Trophoblast cell (in vitro differentiated cells and primary cell): ENCODE results near the gene PCGF5.

Experiments
- DNase-seq, 2 donors: peaks; one replicate each; pipeline ENCODE4 v3.0.0-alpha.2; 2016
- H2AFZ ChIP-seq: 2 replicates; pipeline ENCODE4 v1.6.1; 2013; ENCODE audit warnings: low read length, moderate library complexity, mild to moderate bottlenecking; ENCODE audit not compliant: insufficient read depth, poor library complexity
- H2AK5ac ChIP-seq: 2 replicates; pipeline ENCODE4 v1.6.1; 2013; ENCODE audit warnings: mild to moderate bottlenecking, low read length
- H2BK120ac ChIP-seq: 2 replicates; pipeline ENCODE4 v1.6.1; 2013; ENCODE audit warnings: low read length, mild to moderate bottlenecking, moderate library complexity; ENCODE audit not compliant: insufficient read depth, poor library complexity
- H2BK12ac ChIP-seq: 2 replicates; pipeline ENCODE4 v1.6.1; 2013; ENCODE audit warnings: mild to moderate bottlenecking, low read length, moderate library complexity
- H2BK5ac ChIP-seq: 2 replicates; pipeline ENCODE4 v1.6.1; 2013; ENCODE audit warnings: low read length, low read depth, moderate library complexity, mild to moderate bottlenecking; ENCODE audit not compliant: poor library complexity
- H3K14ac ChIP-seq: 2 replicates; pipeline ENCODE4 v1.6.1; 2013; ENCODE audit warnings: mild to moderate bottlenecking, low read length
- H3K18ac ChIP-seq: 2 replicates; pipeline ENCODE4 v1.6.1; 2013; ENCODE audit warnings: mild to moderate bottlenecking, low read length
- H3K23ac ChIP-seq: 2 replicates; pipeline ENCODE4 v1.6.1; 2013; ENCODE audit warnings: low read length
- H3K27ac ChIP-seq: 2 replicates; pipeline ENCODE4 v1.5.1; 2013; ENCODE audit warnings: low read depth, mild to moderate bottlenecking, inconsistent platforms, low read length, moderate library complexity
- H3K27me3 ChIP-seq: 2 replicates; pipeline ENCODE4 v1.6.1; 2013; ENCODE audit warnings: inconsistent platforms, mild to moderate bottlenecking, low read length, moderate library complexity; ENCODE audit not compliant: insufficient read depth
- H3K36me3 ChIP-seq, 2 experiments: 1 replicate in 1 of 2; 2 replicates in 1 of 2; pipeline ENCODE4 v1.6.1; 2013; ENCODE audit warnings: low read length in 2 of 2, mild to moderate bottlenecking in 2 of 2, moderate library complexity in 1 of 2; ENCODE audit not compliant: insufficient read depth in 2 of 2, control insufficient read depth in 1 of 2
- H3K4ac ChIP-seq: 2 replicates; pipeline ENCODE4 v1.6.1; 2013; ENCODE audit warnings: low read depth, mild to moderate bottlenecking, low read length, moderate library complexity
- H3K4me1 ChIP-seq, 2 experiments: 1 replicate in 1 of 2; 2 replicates in 1 of 2; pipeline ENCODE4 v1.6.1; 2013; ENCODE audit warnings: low read length in 2 of 2, mild to moderate bottlenecking in 2 of 2, moderate library complexity in 1 of 2; ENCODE audit not compliant: insufficient read depth in 2 of 2, control insufficient read depth in 1 of 2
- H3K4me2 ChIP-seq: 2 replicates; pipeline ENCODE4 v1.6.1; 2013; ENCODE audit warnings: inconsistent platforms, mild to moderate bottlenecking, low read length, moderate library complexity
- H3K4me3 ChIP-seq: 2 replicates; pipeline ENCODE4 v1.5.1; 2013; ENCODE audit warnings: mild to moderate bottlenecking, low read depth, low read length, inconsistent platforms
- H3K79me1 ChIP-seq: one replicate; pipeline ENCODE4 v1.6.1; 2013; ENCODE audit warnings: low read length
- H3K79me2 ChIP-seq: 2 replicates; pipeline ENCODE4 v1.6.1; 2013; ENCODE audit warnings: low read length, mild to moderate bottlenecking; ENCODE audit not compliant: control insufficient read depth, insufficient read depth, poor library complexity
- H3K9ac ChIP-seq: 2 replicates; pipeline ENCODE4 v1.6.1; 2013; ENCODE audit warnings: mild to moderate bottlenecking, low read length
- H3K9me3 ChIP-seq: 2 replicates; pipeline ENCODE4 v1.6.1; 2013; ENCODE audit warnings: low read depth, mild to moderate bottlenecking, control low read depth, inconsistent platforms, low read length; ENCODE audit not compliant: insufficient read depth
- H4K12ac ChIP-seq: 2 replicates; pipeline ENCODE4 v1.6.1; 2013; ENCODE audit warnings: low read depth, mild to moderate bottlenecking, low read length, moderate library complexity
- H4K8ac ChIP-seq: 2 replicates; pipeline ENCODE4 v1.6.1; 2013; ENCODE audit warnings: low read depth, mild to moderate bottlenecking, low read length, moderate library complexity
- H4K91ac ChIP-seq: one replicate; pipeline ENCODE4 v1.6.1; 2013; ENCODE audit warnings: low read depth, mild to moderate bottlenecking, low read length, moderate library complexity
- WGBS: extraction: QIAGEN DNeasy Blood & Tissue Kit; methylation state at CpG from one replicate; pipeline ENCODE4 v1.1.7; 2013; ENCODE audit warnings: missing lambda C conversion rate; ENCODE audit not compliant: insufficient read length, insufficient coverage; ENCODE audit errors: extremely low coverage; 5-methylcytosine and 5-hydroxymethylcytosine counted together

Gene PCGF5

DNA sequence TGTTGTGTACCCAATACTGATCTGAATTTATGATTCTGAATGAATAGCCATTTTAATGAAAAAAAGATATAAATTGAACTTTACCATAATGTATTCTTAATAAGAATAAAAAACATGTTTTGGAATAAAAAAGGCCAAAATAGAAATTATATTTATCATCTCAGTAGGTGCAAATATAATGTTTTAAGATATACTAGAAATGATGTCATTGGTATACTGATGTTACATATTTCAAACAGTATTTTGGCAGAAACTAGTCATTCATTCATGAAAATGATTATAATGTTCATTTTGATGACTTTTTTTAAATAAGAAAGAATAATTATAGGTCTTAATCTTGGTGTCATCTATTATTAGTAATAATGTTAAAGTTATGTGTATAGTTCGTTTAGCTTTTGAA lies 9.2 kb downstream of the PCGF5 start:
- no peak overlapping the region for H3K27ac ChIP-seq
- H4K8ac ChIP-seq: no peak overlapping the region
- no peak overlapping the region for H3K9ac ChIP-seq
- H3K4me2 ChIP-seq: no peak overlapping the region
- H2BK5ac ChIP-seq: no peak overlapping the region
- H2BK12ac ChIP-seq: no peak overlapping the region
- no peaks in the 10 kb centered on the region for H3K36me3 ChIP-seq
- no peaks in the 10 kb centered on the region for H3K9me3 ChIP-seq
- H3K4ac ChIP-seq: no peak overlapping the region
- no peak overlapping the region for H3K4me3 ChIP-seq
- H3K23ac ChIP-seq: no peak overlapping the region
- no peaks in the 10 kb centered on the region for H3K79me2 ChIP-seq
- no peaks in the 10 kb centered on the region for H3K27me3 ChIP-seq
- no peak overlapping the region for H2AK5ac ChIP-seq
- no peak overlapping the region for H4K91ac ChIP-seq
- H2AFZ ChIP-seq: no peak overlapping the region
- no peak overlapping the region for H4K12ac ChIP-seq
- no peak overlapping the region for H3K14ac ChIP-seq
- H3K18ac ChIP-seq: no peak overlapping the region
- no peaks in the 10 kb centered on the region for H3K4me1 ChIP-seq
- H3K79me1 ChIP-seq: no peaks in the 10 kb centered on the region
- no peak for DNase-seq
- H2BK120ac ChIP-seq: no peak overlapping the region
- 100% methylated on average over 1 of the region's 1 CpG for WGBS

DNA sequence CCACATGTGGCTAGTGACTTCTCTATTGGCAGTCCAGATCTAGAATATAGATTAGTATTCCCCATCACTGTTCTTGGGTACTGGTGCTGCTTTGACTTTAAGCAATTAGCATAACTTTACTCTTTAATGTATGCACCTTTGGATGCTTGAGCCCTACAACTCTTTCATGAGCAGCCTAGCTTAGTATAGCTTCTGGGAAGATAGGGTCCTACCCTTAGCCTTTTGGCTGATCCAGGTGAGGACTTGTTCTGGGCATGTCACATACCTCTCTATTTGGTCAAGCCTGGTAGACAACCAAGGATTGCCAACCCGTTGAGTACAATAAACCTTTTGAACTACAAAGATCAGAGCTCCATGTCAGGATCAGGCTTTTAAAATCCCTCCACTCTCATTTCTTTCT lies 17.7 kb downstream of the PCGF5 start:
- H4K91ac ChIP-seq: no peak overlapping the region
- H3K18ac ChIP-seq: no peak overlapping the region
- H3K23ac ChIP-seq: no peak overlapping the region
- no peak overlapping the region for H3K4me3 ChIP-seq
- no peak overlapping the region for H2BK120ac ChIP-seq
- no peak overlapping the region for H3K4me2 ChIP-seq
- no peaks in the 10 kb centered on the region for H3K4me1 ChIP-seq
- H3K36me3 ChIP-seq: no peaks in the 10 kb centered on the region
- H2BK5ac ChIP-seq: no peak overlapping the region
- no peak for DNase-seq
- H3K79me2 ChIP-seq: no peaks in the 10 kb centered on the region
- no peak overlapping the region for H3K14ac ChIP-seq
- no peak overlapping the region for H4K8ac ChIP-seq
- no peak overlapping the region for H3K27ac ChIP-seq
- no peak overlapping the region for H4K12ac ChIP-seq
- H3K9ac ChIP-seq: no peak overlapping the region
- no peak overlapping the region for H2BK12ac ChIP-seq
- no peaks in the 10 kb centered on the region for H3K27me3 ChIP-seq
- no peak overlapping the region for H3K4ac ChIP-seq
- no peaks in the 10 kb centered on the region for H3K79me1 ChIP-seq
- H2AK5ac ChIP-seq: no peak overlapping the region
- no CpG with 5 or more reads among the region's 1 CpG for WGBS
- peaks cover 1% of the 10 kb centered on the region for H3K9me3 ChIP-seq
- H2AFZ ChIP-seq: no peak overlapping the region

DNA sequence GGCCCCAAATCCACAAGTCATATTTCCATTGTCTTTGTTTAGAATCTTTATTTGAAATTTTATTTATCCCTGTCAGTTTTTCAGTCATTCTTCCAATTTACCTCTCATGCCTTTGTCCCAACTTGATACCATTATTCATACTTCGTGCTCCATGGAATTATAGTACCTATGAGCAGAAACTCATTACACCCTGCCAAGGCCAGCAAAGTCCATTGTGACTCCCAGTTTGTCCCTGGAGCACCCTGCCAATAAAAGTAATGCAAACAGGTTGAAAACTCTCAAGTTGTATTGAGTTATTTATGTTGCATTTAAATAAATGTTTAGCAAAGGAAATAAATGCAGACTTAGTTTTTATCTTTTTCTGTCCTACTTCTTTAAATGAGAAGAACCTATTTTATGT lies 19.3 kb downstream of the PCGF5 start:
- Histone ChIP-seq H3K4me1 (no peaks in the 10 kb centered on the region), H3K36me3 (no peaks in the 10 kb centered on the region), H3K23ac (no peak overlapping the region), H3K9ac (no peak overlapping the region), H2BK12ac (no peak overlapping the region), H2BK5ac (no peak overlapping the region), H2AFZ (no peak overlapping the region), H3K18ac (no peak overlapping the region), H3K79me1 (no peaks in the 10 kb centered on the region), H4K12ac (no peak overlapping the region), H3K79me2 (no peaks in the 10 kb centered on the region), H2AK5ac (no peak overlapping the region), H3K4me2 (no peak overlapping the region), H4K8ac (no peak overlapping the region), H3K9me3 (peaks cover 1% of the 10 kb centered on the region), H3K4me3 (no peak overlapping the region), H4K91ac (no peak overlapping the region), H3K4ac (no peak overlapping the region), H3K27ac (no peak overlapping the region), H2BK120ac (no peak overlapping the region), H3K14ac (no peak overlapping the region), H3K27me3 (no peaks in the 10 kb centered on the region)
- WGBS: no CpG with 5 or more reads among the region's 1 CpG
- DNase-seq: no peak

DNA sequence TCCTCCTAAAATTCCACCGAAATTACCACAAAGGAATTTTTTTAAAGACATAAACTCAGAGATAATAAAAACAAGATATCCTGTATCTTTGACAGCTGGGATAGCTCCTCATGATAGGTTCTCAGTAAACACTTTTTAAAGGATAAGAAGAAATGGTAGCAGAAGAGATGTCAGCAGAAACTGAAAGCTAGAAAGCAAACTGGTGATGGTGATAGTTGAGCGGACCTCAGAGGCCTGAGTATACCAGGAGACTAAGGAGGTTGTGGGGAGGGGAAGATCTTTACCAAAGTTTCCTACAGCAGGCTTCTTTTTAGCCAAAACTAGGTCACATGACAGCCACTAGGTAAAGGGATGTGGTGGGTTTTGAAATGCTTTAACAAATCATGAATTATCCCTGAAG lies 22.5 kb downstream of the PCGF5 start:
- H3K4ac ChIP-seq: no peak overlapping the region
- H3K18ac ChIP-seq: no peak overlapping the region
- no peak overlapping the region for H3K14ac ChIP-seq
- H3K27me3 ChIP-seq: no peaks in the 10 kb centered on the region
- H2BK5ac ChIP-seq: no peak overlapping the region
- peaks cover 0 to 2% of the 10 kb centered on the region in 2 experiments for H3K4me1 ChIP-seq
- no peaks in the 10 kb centered on the region for H3K36me3 ChIP-seq
- H3K4me2 ChIP-seq: no peak overlapping the region
- WGBS: no CpG with 5 or more reads among the region's 2 CpGs
- no peak overlapping the region for H2BK12ac ChIP-seq
- no peak overlapping the region for H4K91ac ChIP-seq
- no peak overlapping the region for H3K27ac ChIP-seq
- H2AK5ac ChIP-seq: no peak overlapping the region
- no peak for DNase-seq
- H2BK120ac ChIP-seq: no peak overlapping the region
- H3K79me1 ChIP-seq: no peaks in the 10 kb centered on the region
- H3K4me3 ChIP-seq: no peak overlapping the region
- H3K79me2 ChIP-seq: no peaks in the 10 kb centered on the region
- no peaks in the 10 kb centered on the region for H3K9me3 ChIP-seq
- H3K23ac ChIP-seq: no peak overlapping the region
- H4K12ac ChIP-seq: no peak overlapping the region
- no peak overlapping the region for H4K8ac ChIP-seq
- H3K9ac ChIP-seq: no peak overlapping the region
- H2AFZ ChIP-seq: no peak overlapping the region
